GM19467 (cell line): ENCODE results near the gene RHBDL3.

Experiments used
- ATAC-seq: cut with Tn5 transposase; IDR thresholded peaks from one replicate; pipeline ENCODE4 v1.9.1; 2021; ENCODE audit warnings: mild to moderate bottlenecking, moderate library complexity; ENCODE audit not compliant: unreplicated experiment

The RHBDL3 gene

DNA sequence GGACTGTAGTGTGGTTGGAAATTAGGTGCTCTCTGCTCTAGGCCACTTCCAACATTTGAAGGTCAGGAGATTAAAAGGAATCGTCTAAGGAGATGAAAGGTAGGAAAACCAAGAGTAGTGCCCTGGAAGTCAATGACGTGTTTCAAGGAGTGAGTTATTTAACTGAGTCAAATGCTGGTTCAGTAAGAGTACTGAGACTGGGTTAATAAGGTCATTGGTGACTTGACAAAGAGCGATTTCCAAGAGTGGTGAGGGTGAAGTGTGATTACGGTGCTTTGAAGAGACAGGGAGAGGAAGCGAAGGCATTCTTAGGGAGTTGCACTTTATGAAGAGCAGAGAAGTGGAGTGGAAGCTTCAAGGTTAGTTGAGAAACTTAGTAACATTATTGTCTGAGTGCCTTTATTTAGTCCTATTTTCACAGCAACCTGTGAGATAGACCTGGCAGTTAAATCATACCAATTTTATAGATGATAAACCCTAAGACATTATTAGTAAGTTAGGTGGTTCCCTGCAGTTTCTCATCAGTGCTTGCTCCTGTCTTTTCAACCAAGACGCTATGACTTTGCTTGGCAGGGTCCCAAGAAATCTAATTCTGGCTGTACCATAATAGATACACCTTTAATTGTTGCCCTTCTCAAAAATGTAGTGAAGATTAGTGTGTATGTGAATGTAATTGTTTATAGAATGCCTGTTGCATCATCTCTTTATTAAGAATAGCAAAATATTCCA, 90.2 kb downstream of the RHBDL3 start:
- no peak for ATAC-seq

DNA sequence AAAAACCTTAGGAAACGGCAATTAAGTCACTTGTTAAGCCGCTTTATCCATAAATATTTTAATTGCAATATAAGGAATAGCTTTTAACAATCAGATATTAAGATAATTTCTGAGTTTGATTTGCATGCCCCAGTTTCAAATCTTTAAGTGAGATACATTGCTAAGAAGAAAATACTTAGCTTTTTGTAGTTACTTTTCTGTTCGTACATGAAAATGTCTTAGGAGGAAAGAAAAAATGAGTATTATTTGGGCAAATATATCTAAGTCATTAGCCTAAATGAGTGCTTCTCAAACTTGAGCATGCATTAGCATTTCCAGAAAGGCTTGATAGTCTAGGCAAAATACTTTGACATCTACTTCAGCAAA, 90.7 kb downstream of the RHBDL3 start:
- ATAC-seq: no peak

DNA sequence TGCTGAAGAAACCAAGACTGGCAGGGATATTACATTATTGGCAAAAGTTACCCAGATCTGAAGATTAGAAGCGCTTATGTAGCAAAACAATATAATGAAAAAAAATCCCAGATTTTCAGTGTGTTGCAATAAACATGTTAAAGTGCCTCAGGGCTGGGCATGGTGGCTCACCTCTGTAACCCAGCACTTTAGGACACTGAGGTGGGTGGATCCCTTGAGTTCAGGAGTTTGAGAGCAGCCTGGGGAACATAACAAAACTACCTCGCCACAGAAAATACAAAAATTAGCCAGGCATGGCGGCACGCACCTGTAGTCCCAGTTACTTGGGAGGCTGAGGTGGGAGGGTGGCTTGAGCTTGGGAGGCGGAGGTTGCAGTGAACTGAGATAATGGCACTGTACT, 91.1 kb downstream of the RHBDL3 start:
- ATAC-seq: no peak

DNA sequence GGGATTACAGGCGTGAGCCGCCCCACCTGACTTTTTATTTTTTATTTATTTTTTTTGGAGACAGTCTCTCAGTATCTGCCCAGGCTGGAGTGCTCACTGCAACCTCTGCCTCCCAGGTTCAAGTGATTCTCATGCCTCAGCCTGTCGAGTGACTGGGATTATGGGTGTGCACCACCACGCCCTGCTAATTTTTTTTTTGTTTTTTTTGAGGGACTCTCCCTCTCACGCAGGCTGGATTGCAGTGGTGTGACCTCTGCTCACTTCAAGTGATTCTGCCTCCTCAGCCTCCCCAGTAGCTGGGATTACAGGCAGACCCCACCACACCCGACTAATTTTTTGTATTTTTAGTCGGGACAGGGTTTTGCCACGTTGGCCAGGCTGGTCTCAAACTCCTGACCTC, 92.0 kb downstream of the RHBDL3 start:
- ATAC-seq: no peak

DNA sequence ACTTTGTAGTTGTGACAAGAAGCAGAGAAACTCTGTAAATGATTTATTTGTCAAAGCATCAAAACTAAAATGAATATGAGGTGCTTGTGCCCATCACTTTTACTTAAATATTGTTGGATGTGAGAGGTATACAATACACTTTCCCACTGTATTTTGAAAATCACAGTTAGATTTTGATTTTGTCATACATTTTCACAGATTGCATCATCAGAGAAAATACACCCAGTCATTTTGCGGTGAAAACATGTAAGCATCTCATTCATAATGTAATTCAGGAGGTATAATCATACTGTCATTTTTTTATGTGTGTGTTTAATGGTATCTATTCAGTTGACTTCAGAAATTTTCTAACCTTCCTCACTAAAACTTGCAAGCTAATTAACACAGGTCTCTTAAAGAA, 95.6 kb downstream of the RHBDL3 start:
- ATAC-seq: no peak

DNA sequence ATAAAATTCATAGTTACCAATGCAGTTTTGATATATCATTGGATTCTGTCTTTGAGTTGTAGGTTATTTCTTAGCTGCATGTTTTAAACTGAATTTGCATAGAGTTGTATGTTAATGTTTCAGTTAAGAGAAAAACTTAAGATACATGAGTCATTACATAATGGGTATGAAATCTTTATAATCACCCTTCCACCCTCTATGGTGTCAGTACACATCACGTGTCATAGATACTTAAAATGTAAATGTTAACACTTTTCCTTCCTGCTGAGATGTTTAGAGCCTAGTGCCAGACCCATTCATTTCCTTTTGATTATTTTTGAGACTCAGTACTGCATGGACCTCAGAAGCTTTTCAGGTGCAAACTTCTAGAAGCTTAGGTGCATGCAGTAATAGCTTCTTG, 104.8 kb downstream of the RHBDL3 start:
- ATAC-seq: no peak
